Adipocyte (in vitro differentiated cells): Measurements from ENCODE around the gene RPS6KC1.
"Not testable (repeated sequence)": the region's sequence is repeated elsewhere in the genome, so short reads cannot be mapped to it uniquely, and the experiment has no call there.

Experiments used
- DNase-seq: peaks from one replicate; pipeline ENCODE4 v3.0.0-alpha.2; 2015; ENCODE audit warnings: low read depth
- H3K27me3 ChIP-seq: replicated peaks from 2 replicates; pipeline ENCODE4 v1.7.0; 2013; ENCODE audit warnings: mild to moderate bottlenecking, low read length, moderate library complexity; ENCODE audit not compliant: control insufficient read depth, insufficient read depth
- H3K36me3 ChIP-seq: 2 replicates; pipeline ENCODE4 v1.7.0; 2013; ENCODE audit warnings: low read length, mild to moderate bottlenecking, moderate library complexity; ENCODE audit not compliant: control insufficient read depth, insufficient read depth, severe bottlenecking
- H3K4me1 ChIP-seq: 2 replicates; pipeline ENCODE4 v1.7.0; 2013; ENCODE audit warnings: mild to moderate bottlenecking, low read length, moderate library complexity; ENCODE audit not compliant: control insufficient read depth, insufficient read depth
- H3K4me3 ChIP-seq: 2 replicates; pipeline ENCODE4 v1.7.0; 2013; ENCODE audit warnings: mild to moderate bottlenecking, low read length, moderate library complexity
- H3K9ac ChIP-seq: 2 replicates; pipeline ENCODE4 v1.7.0; 2013; ENCODE audit warnings: mild to moderate bottlenecking, low read length, moderate library complexity
- H3K9me3 ChIP-seq: 2 replicates; pipeline ENCODE4 v1.7.0; 2013; ENCODE audit warnings: mild to moderate bottlenecking, low read length, moderate library complexity; ENCODE audit not compliant: control insufficient read depth

The RPS6KC1 gene

DNA sequence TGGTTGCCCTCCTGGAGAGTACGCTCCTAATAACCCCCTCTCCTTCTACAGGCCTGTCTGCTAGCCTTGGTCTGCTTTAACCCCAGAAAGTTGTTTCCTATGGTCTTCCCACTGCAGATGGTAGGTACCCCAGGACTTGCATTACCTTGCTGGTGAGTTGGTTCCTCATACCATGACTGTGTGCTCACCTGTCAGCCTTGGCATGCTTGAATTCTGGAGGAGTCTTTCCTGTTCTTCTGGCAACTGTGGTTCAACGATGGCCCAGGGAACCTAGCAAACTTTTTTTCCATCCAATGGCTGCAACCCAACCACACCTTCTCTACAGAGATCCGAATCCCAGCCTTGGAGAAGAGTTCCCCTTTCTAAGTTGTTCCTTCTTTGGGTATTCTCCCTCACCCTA lies 36.9 kb downstream of the RPS6KC1 start:
- peaks cover 40% of the 10 kb centered on the region for H3K36me3 ChIP-seq
- H3K27me3 ChIP-seq = no peaks in the 10 kb centered on the region
- H3K9ac ChIP-seq = no peak overlapping the region
- H3K4me3 ChIP-seq = no peak overlapping the region
- no peak for DNase-seq
- no peaks in the 10 kb centered on the region for H3K9me3 ChIP-seq
- H3K4me1 ChIP-seq = no peaks in the 10 kb centered on the region

DNA sequence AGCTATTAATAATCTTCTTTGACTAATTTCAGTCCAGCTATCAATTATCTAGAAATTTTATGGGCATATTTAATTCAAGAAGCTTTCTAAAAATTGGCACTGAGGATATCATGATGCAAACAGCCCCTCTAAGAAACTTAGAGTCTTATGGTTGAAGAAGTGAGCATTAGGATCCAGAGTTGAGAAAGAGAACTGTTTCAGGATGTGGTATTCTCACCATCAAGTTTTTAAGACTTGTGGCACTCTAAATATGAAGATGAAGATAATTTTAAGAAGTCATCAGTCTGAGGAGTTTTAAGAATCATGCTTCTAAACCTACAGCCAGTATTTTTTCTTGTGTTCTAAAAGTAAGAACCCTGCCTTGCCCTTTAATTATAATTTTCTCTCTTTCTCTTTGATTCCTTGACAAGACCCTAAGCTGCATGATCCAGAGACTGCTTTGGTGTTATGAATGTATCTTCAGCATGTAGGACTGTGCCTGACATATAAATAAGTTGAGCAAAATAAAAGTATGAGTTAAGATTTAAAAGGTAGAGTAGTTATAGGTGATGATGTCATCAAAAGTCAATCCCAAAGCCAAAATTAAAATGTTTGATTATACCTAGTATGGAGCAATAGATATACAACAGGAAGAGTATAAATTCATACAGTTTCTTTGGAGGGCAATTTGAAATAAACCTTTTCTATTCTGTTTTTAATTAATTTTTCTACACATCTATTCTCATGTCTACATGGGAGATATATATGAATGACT lies 39.1 kb downstream of the RPS6KC1 start:
- no peaks in the 10 kb centered on the region for H3K27me3 ChIP-seq
- no peak for DNase-seq

DNA sequence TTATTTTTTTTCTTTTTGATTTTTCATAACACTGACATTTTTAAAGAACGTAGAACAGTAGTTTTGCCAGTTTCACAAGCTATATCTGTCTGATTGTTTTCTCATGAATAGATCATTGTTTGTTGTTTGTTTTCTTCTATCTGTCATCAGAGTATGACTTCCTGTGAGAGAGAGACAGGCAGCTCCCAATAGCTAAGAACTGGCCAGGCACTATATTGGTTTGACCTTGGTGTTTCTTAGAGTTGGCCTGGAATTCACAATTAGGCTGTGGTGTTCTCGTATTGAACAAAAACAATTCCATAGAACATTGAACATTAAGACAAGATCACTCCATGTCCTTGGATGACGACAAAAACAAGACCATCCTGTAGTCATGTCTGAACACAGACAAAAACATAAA lies 43.4 kb downstream of the RPS6KC1 start:
- H3K9me3 ChIP-seq = no peaks in the 10 kb centered on the region
- DNase-seq = no peak
- H3K27me3 ChIP-seq = no peaks in the 10 kb centered on the region
- no peaks in the 10 kb centered on the region for H3K4me1 ChIP-seq
- H3K4me3 ChIP-seq = no peak overlapping the region
- H3K9ac ChIP-seq = no peak overlapping the region
- H3K36me3 ChIP-seq = peaks cover 17% of the 10 kb centered on the region

More for the DNA sequence above, 39.1 kb downstream of the RPS6KC1 start:
- Histone ChIP-seq H3K4me1 (no peaks in the 10 kb centered on the region), H3K36me3 (peaks cover 24% of the 10 kb centered on the region), H3K9me3 (no peaks in the 10 kb centered on the region), H3K4me3 (no peak overlapping the region), H3K9ac (no peak overlapping the region)

DNA sequence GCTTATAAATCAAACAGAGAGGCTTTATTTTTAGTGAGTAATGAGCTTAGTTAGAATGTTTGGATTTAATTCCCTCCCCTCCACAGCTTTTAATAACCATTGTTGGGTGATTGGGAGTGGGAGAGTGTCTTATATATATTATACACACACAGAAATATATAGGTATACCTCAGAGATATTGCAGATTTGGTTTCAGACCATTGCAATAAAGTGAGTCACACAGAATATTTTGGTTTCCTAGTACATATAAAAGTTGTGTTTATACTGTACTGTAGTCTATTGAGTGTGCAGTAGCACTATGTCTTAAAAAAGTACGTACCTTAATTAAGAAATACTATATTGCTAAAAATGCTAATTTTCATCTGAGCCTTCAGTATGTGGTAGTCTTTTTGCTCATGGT lies 44.4 kb downstream of the RPS6KC1 start:
- Histone ChIP-seq H3K4me3 (no peak overlapping the region), H3K27me3 (no peaks in the 10 kb centered on the region), H3K9ac (no peak overlapping the region), H3K36me3 (peaks cover 17% of the 10 kb centered on the region), H3K4me1 (no peaks in the 10 kb centered on the region), H3K9me3 (no peaks in the 10 kb centered on the region)
- no peak for DNase-seq

DNA sequence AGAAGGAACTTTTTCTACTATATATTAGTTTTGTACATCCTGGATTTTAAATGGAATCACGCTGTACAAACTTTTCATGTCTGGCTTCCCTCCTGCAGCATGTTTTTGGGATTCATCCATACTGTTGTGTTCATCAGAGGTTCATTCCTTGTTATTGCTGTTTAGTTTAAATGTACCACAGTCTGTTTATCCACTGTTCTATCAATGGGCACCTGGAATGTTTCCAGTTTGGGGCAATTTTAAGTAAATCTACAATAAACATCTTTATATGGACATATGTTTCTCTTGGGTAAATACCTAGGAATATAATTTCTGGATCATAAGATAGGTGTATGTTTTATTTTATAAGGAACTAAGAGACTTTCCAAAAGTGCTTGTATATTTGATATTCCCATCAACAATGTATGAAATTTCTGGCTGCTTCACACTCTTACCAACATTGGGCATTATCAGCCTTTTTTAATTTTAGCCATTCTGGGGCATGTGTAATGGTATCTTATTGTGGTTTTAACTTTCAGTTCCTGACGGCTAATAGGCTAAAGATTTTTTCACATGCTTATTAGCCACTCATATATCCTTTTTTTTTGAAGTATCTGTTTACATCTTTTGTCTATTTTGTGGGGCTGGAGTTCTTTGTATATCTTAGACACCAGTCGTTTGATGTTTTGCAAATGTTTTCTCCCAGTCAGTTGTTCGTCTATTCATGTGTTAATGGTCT lies 48.8 kb downstream of the RPS6KC1 start:
- Histone ChIP-seq H3K36me3 (peaks cover 12% of the 10 kb centered on the region), H3K27me3 (no peaks in the 10 kb centered on the region), H3K9me3 (no peaks in the 10 kb centered on the region), H3K9ac (no peak overlapping the region), H3K4me3 (no peak overlapping the region), H3K4me1 (no peaks in the 10 kb centered on the region)
- DNase-seq = no peak

DNA sequence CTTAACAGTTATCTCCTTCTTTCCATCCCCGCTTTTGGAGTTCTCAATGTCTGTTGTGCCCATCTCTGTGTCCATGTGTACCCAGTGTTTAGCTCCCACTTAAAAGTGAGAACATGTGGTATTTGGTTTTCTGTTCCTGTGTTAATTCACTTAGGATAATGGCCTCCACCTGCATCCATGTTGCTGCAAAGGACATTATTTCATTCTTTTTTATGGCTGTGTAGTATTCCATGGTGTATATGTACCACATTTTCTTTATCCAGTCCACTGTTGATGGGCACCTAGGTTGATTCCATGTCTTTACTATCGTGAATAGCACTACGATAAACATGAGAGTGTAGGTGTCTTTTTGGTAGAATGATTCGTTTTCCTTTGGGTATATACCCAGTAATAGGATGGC lies 49.5 kb downstream of the RPS6KC1 start:
- not testable (repeated sequence) for H3K4me1 ChIP-seq, H3K9me3 ChIP-seq, DNase-seq, H3K9ac ChIP-seq, H3K36me3 ChIP-seq, H3K4me3 ChIP-seq, H3K27me3 ChIP-seq

- Histone ChIP-seq H3K36me3 (peaks cover 5% of the 10 kb centered on the region), H3K27me3 (no peaks in the 10 kb centered on the region), H3K4me3 (no peak overlapping the region), H3K4me1 (no peaks in the 10 kb centered on the region), H3K9ac (no peak overlapping the region), H3K9me3 (no peaks in the 10 kb centered on the region)
- no peak for DNase-seq
Measured at GRCh38 chr1:213103377-213104306, 52.6 kb downstream of the RPS6KC1 start.

GRCh38 chr1:213104604-213105003 lies 53.6 kb downstream of the RPS6KC1 start:
- DNase-seq = no peak
- peaks cover 5% of the 10 kb centered on the region for H3K36me3 ChIP-seq
- no peaks in the 10 kb centered on the region for H3K27me3 ChIP-seq
- no peak overlapping the region for H3K4me3 ChIP-seq
- no peaks in the 10 kb centered on the region for H3K4me1 ChIP-seq
- H3K9ac ChIP-seq = no peak overlapping the region
- no peaks in the 10 kb centered on the region for H3K9me3 ChIP-seq

DNA sequence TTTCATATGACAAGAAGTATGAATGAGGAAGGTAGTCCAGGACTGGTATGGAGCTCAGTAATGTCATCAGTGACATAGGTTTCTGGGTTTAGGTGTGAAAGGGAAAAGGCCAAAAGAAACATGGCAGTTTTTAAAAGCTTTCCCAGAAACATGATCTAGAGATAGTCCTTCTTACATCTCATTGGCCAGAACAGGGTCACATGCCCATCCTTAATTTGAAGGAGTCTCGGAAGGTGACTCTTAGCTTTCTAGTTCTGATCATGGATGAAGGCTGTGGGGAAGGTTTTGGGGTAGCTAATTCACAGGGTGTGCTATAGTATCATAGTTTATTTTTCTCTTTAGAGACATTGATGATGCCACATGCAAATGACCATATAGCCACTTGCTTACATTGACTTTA lies 55.3 kb downstream of the RPS6KC1 start:
- no peak overlapping the region for H3K4me3 ChIP-seq
- no peaks in the 10 kb centered on the region for H3K4me1 ChIP-seq
- no peaks in the 10 kb centered on the region for H3K9me3 ChIP-seq
- no peak for DNase-seq
- peaks cover 5% of the 10 kb centered on the region for H3K36me3 ChIP-seq
- H3K27me3 ChIP-seq = no peaks in the 10 kb centered on the region
- H3K9ac ChIP-seq = no peak overlapping the region

- H3K4me3 ChIP-seq = no peak overlapping the region
- no peak for DNase-seq
- no peaks in the 10 kb centered on the region for H3K9me3 ChIP-seq
- H3K9ac ChIP-seq = no peak overlapping the region
- H3K4me1 ChIP-seq = no peaks in the 10 kb centered on the region
- no peaks in the 10 kb centered on the region for H3K27me3 ChIP-seq
- peaks cover 5% of the 10 kb centered on the region for H3K36me3 ChIP-seq
Measured at GRCh38 chr1:213107613-213108012, 56.6 kb downstream of the RPS6KC1 start.
